Activated naive CD4-positive, alpha-beta T cell treated with anti-CD3 and anti-CD28 coated beads for 36 hours (primary cell): ENCODE data around the gene MAP1LC3B. TPM values are rescaled to one million over a fixed set of nuclear protein-coding genes. Genes with fewer than 3 reads are reported as not detected.
"Not testable (repeated sequence)": the region's sequence is repeated elsewhere in the genome, so short reads cannot be mapped to it uniquely, and the experiment has no call there.

Source experiments
- CTCF ChIA-PET: fragments of 350-600 bp; sonication (Branson Sonifier 250); formaldehyde crosslinking; loops from one replicate; lab custom pipeline; 2021; ENCODE audit warnings: antibody characterized with exemption; lab: Charles Lee
- DNase-seq: peaks from one replicate; pipeline ENCODE4 v3.0.0-alpha.2; 2020
- H3K27ac Mint-ChIP-seq: one replicate; pipeline ENCODE4 v1.8.0; 2021; ENCODE audit warnings: mild to moderate bottlenecking, mixed read lengths
- H3K27me3 Mint-ChIP-seq: one replicate; pipeline ENCODE4 v1.8.0; 2021; ENCODE audit warnings: low read depth, mixed read lengths
- H3K36me3 Mint-ChIP-seq: one replicate; pipeline ENCODE4 v1.8.0; 2021; ENCODE audit warnings: low read depth, mixed read lengths
- H3K4me1 Mint-ChIP-seq: one replicate; pipeline ENCODE4 v1.8.0; 2021; ENCODE audit warnings: low read depth, mixed read lengths
- H3K4me3 Mint-ChIP-seq: one replicate; pipeline ENCODE4 v1.8.0; 2021; ENCODE audit warnings: mild to moderate bottlenecking, moderate library complexity, mixed read lengths
- H3K9me3 Mint-ChIP-seq: one replicate; pipeline ENCODE4 v1.8.0; 2021; ENCODE audit warnings: mixed read lengths
- intact Hi-C: fragments of 100-400 bp; cut with micrococcal nuclease; formaldehyde crosslinking; loops from one replicate; pipeline ENCODE4 v1.15.1; 2023
- total RNA-seq, 2 experiments: library from RNA; stranded (reverse); gene quantifications; one replicate each; pipeline ENCODE4 v1.2.3, GENCODE V29; 2021

MAP1LC3B gene
- total RNA-seq, 2 experiments from 2014 or later: 61.8 to 62.5 TPM

DNA sequence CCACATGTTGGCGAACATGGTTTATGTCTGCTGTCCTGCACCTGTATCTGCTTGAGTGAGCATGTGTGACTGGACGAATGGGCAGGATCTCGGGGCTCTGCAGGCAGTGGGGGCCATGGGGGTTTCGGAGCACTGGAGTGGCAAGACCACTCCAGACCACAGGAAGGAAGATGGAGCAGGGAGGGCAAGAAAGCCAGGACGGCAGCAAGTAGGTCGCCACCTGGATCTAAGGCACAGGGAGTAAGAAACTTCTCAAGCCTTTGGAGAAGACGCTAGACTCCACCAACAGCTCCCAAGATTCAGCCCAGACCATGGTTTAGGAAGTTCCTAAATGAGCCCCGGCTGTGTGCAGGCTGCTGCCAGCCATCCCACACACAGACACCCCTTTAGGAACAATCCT, 42.1 kb upstream of the MAP1LC3B start:
- Mint-ChIP-seq H3K4me1 (peaks cover 7% of the 10 kb centered on the region), H3K27me3 (no peaks in the 10 kb centered on the region), H3K36me3 (peaks cover 12% of the 10 kb centered on the region), H3K27ac (peak overlapping the region; percentile 25), H3K4me3 (no peak overlapping the region), H3K9me3 (no peaks in the 10 kb centered on the region)
- intact Hi-C loops: no loop called here
- CTCF ChIA-PET: no interaction called here
- no peak for DNase-seq

GRCh38 chr16:87350681-87351319, 41.3 kb upstream of the MAP1LC3B start:
- Mint-ChIP-seq H3K36me3 (peaks cover 7% of the 10 kb centered on the region), H3K4me1 (peaks cover 1% of the 10 kb centered on the region), H3K4me3 (no peak overlapping the region), H3K9me3 (no peaks in the 10 kb centered on the region), H3K27me3 (no peaks in the 10 kb centered on the region), H3K27ac (no peak overlapping the region)
- CTCF ChIA-PET: no interaction called here
- intact Hi-C loops: no loop called here
- no peak for DNase-seq

DNA sequence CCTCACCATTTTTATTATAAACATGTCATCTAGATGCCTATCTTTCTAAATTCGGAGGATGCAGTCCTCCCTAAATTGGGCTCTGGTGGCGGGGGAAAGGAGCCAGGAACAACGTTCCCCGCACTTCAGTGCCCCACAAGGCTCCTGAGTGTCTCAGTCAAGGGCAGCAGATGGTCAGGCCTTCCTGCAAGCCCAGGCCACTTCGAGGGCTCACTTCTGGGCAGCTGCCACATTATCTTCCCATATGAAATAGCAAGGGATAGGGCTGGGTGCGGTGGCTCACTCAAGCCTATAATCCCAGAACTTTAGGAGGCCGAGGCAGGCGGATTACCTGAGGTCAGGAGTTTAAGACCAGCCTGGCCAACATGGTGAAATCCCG, 40.8 kb upstream of the MAP1LC3B start:
- Mint-ChIP-seq H3K4me1 (peaks cover under 1% of the 10 kb centered on the region), H3K27me3 (no peaks in the 10 kb centered on the region), H3K27ac (no peak overlapping the region), H3K4me3 (no peak overlapping the region), H3K9me3 (no peaks in the 10 kb centered on the region), H3K36me3 (peaks cover 7% of the 10 kb centered on the region)
- no peak for DNase-seq
- CTCF ChIA-PET: no interaction called here
- intact Hi-C loops: no loop called here

GRCh38 chr16:87352818-87353217, 39.3 kb upstream of the MAP1LC3B start:
- no peaks in the 10 kb centered on the region for H3K9me3 Mint-ChIP-seq
- intact Hi-C loops: no loop called here
- peaks cover 9% of the 10 kb centered on the region for H3K36me3 Mint-ChIP-seq
- no peak overlapping the region for H3K4me3 Mint-ChIP-seq
- no peak for DNase-seq
- CTCF ChIA-PET: no interaction called here
- no peak overlapping the region for H3K27ac Mint-ChIP-seq
- no peaks in the 10 kb centered on the region for H3K27me3 Mint-ChIP-seq
- peaks cover 1% of the 10 kb centered on the region for H3K4me1 Mint-ChIP-seq

DNA sequence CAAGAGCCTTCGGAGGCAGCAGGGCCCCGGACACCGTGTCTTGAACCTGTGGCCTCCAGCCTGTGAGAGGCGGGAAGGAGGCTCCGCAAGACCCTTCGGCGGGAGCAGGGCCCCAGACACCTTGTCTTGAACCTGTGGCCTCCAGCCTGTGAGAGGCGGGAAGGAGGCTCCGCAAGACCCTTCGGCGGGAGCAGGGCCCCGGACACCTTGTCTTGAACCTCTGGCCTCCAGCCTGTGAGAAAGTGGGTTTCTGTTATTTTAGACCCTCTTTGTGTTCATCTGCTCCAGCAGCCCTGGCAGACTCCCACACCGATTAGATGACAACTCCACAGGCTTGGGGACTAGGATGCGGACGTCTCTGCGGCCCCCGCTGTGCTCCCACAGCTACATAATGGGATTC, 38.5 kb upstream of the MAP1LC3B start:
- Mint-ChIP-seq H3K4me3 (no peak overlapping the region), H3K27ac (no peak overlapping the region), H3K36me3 (peaks cover 13% of the 10 kb centered on the region), H3K9me3 (no peaks in the 10 kb centered on the region), H3K27me3 (no peaks in the 10 kb centered on the region), H3K4me1 (peaks cover 1% of the 10 kb centered on the region)
- no peak for DNase-seq
- intact Hi-C loops: no loop called here
- CTCF ChIA-PET: no interaction called here

DNA sequence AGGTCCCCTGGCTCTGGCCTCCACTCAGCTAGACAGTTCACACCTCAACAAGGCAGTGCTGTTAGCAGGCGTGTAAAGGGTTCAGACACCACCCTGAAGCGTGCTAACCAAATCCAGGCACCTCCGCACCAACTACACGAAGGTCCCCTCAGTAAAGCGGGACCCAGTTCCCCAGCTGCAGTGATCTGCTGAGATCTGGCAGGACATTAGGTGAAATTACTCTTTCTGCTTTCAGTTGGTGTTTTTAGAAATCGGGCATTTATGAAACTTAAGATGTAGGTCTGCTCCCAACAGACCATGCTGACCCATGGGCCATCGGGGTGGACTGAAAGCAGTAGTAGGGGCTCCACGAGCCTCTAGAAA, 35.7 kb upstream of the MAP1LC3B start:
- Mint-ChIP-seq H3K9me3 (no peaks in the 10 kb centered on the region), H3K27me3 (no peaks in the 10 kb centered on the region), H3K36me3 (peaks cover 13% of the 10 kb centered on the region), H3K27ac (no peak overlapping the region), H3K4me3 (no peak overlapping the region), H3K4me1 (peaks cover 7% of the 10 kb centered on the region)
- intact Hi-C loops: no loop called here
- CTCF ChIA-PET: interaction anchor here (1.1 kb wide), 1 partner anchor 38 kb away, joined by 4 read pairs; no protein-coding TSS in a partner anchor
- DNase-seq: no peak

GRCh38 chr16:87358250-87358649, 33.9 kb upstream of the MAP1LC3B start:
- no peak overlapping the region for H3K27ac Mint-ChIP-seq
- H3K9me3 Mint-ChIP-seq: no peaks in the 10 kb centered on the region
- no peak for DNase-seq
- H3K4me1 Mint-ChIP-seq: peaks cover 7% of the 10 kb centered on the region
- intact Hi-C loops: no loop called here
- peaks cover 13% of the 10 kb centered on the region for H3K36me3 Mint-ChIP-seq
- CTCF ChIA-PET: no interaction called here
- H3K4me3 Mint-ChIP-seq: no peak overlapping the region
- no peaks in the 10 kb centered on the region for H3K27me3 Mint-ChIP-seq

DNA sequence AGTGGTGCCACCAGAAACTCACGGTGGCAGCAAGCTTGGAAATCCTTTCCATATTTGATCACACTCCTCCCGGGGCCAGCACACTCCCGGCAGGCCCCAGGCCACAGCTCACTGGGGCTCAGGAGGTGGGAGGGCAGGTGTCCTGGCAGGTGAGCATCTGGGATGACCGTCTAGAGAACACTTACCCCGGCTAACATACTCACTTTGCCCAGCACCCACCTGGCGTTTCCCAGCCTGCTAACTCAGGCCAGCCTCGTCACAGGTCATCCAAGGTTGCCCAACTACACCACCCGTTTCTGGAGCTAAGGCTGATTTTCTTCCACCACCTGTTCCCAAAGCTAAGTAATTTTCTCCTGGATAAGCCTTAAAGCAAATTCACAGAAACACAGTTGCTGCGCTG, 33.4 kb upstream of the MAP1LC3B start:
- no peak overlapping the region for H3K27ac Mint-ChIP-seq
- H3K4me1 Mint-ChIP-seq: peaks cover 7% of the 10 kb centered on the region
- DNase-seq: no peak
- CTCF ChIA-PET: no interaction called here
- no peaks in the 10 kb centered on the region for H3K27me3 Mint-ChIP-seq
- intact Hi-C loops: no loop called here
- H3K9me3 Mint-ChIP-seq: no peaks in the 10 kb centered on the region
- no peak overlapping the region for H3K4me3 Mint-ChIP-seq
- peaks cover 13% of the 10 kb centered on the region for H3K36me3 Mint-ChIP-seq

GRCh38 chr16:87359121-87359520, 33.0 kb upstream of the MAP1LC3B start:
- CTCF ChIA-PET: no interaction called here
- Mint-ChIP-seq H3K27ac (no peak overlapping the region), H3K4me3 (no peak overlapping the region), H3K9me3 (no peaks in the 10 kb centered on the region), H3K27me3 (no peaks in the 10 kb centered on the region), H3K4me1 (peaks cover 9% of the 10 kb centered on the region), H3K36me3 (peaks cover 13% of the 10 kb centered on the region)
- intact Hi-C loops: no loop called here
- no peak for DNase-seq

DNA sequence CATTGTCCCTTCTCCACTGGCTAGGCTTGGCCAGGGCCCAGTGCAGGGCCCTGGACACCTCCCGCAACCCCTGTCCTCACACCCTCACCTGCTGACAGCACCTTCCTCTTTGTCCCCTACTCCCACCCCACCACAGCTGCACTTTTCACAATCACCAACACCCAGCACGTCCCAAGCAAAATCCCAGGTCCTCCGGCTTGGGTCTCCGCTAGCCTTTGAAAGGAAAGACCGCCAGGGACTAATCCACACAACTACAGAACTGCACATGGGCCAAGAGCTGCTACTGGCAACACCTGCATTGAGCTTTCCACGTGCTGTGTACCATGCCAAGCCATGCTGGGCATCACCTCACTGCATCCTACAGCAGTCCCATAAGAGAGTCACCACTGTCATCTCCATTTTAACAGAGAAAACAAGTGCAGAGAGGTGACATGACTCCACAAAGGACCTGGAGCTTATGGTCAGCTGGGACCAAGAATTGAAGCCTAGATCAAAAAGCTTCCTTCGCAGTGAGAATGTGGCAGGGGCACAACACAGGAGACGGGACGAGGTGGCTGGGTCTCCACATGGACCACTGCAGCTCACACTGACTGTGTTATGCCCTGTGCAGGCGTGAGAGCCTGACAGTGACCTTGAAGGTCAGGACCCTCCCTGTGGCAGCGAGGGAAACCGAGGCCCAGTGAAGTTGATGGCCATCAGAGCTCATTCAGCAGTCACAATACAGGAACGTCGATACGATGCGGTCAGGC, 31.1 kb upstream of the MAP1LC3B start:
- Mint-ChIP-seq H3K9me3 (no peaks in the 10 kb centered on the region), H3K4me3 (no peak overlapping the region), H3K27me3 (no peaks in the 10 kb centered on the region), H3K4me1 (peaks cover 23% of the 10 kb centered on the region), H3K36me3 (peaks cover 15% of the 10 kb centered on the region), H3K27ac (no peak overlapping the region)
- intact Hi-C loops: no loop called here
- CTCF ChIA-PET: no interaction called here
- DNase-seq: no peak

- intact Hi-C loops: no loop called here
- H3K4me3 Mint-ChIP-seq: no peak overlapping the region
- DNase-seq: no peak
- CTCF ChIA-PET: no interaction called here
- H3K4me1 Mint-ChIP-seq: peaks cover 26% of the 10 kb centered on the region
- no peaks in the 10 kb centered on the region for H3K9me3 Mint-ChIP-seq
- H3K36me3 Mint-ChIP-seq: peaks cover 15% of the 10 kb centered on the region
- no peak overlapping the region for H3K27ac Mint-ChIP-seq
- no peaks in the 10 kb centered on the region for H3K27me3 Mint-ChIP-seq
Measured at GRCh38 chr16:87361916-87362619, 30.1 kb upstream of the MAP1LC3B start.

- DNase-seq, H3K9me3 Mint-ChIP-seq, H3K27me3 Mint-ChIP-seq, intact Hi-C loops, H3K27ac Mint-ChIP-seq, H3K4me3 Mint-ChIP-seq, CTCF ChIA-PET: not testable (repeated sequence)
- peaks cover 32% of the 10 kb centered on the region for H3K4me1 Mint-ChIP-seq
- H3K36me3 Mint-ChIP-seq: peaks cover 16% of the 10 kb centered on the region
Measured at GRCh38 chr16:87362828-87363559, 29.1 kb upstream of the MAP1LC3B start.
